Osteoblast (primary cell): ENCODE measurements around the gene HK1. TPM values are rescaled to one million over a fixed set of nuclear protein-coding genes. Genes with fewer than 3 reads are reported as not detected.
A peak's percentile ranks its signal among the peaks of the same experiment; 100 is the strongest.

Source experiments
- DNase-seq: peaks from one replicate; pipeline ENCODE4 v3.0.0; 2011; ENCODE audit warnings: low spot score, mixed read lengths; ENCODE audit not compliant: insufficient read length; ENCODE audit errors: missing footprints
- H2AFZ ChIP-seq: 2 replicates; pipeline ENCODE4 v1.6.0; 2011; ENCODE audit warnings: mild to moderate bottlenecking, low read length
- H3K27ac ChIP-seq: 2 replicates; pipeline ENCODE4 v1.5.1; 2011; ENCODE audit warnings: mild to moderate bottlenecking, low read depth, low read length, moderate library complexity
- H3K27me3 ChIP-seq: 2 replicates; pipeline ENCODE4 v1.6.0; 2012; ENCODE audit warnings: mild to moderate bottlenecking, control low read depth, inconsistent platforms, low read length, moderate library complexity; ENCODE audit not compliant: insufficient read depth
- H3K36me3 ChIP-seq: 2 replicates; pipeline ENCODE4 v1.5.1; 2011; ENCODE audit warnings: mild to moderate bottlenecking, low read length, control low read depth, moderate library complexity; ENCODE audit not compliant: insufficient read depth
- H3K4me1 ChIP-seq: 2 replicates; pipeline ENCODE4 v1.5.1; 2011; ENCODE audit warnings: mild to moderate bottlenecking, low read length, control low read depth, moderate library complexity; ENCODE audit not compliant: insufficient read depth
- H3K4me2 ChIP-seq: 2 replicates; pipeline ENCODE4 v1.6.0; 2011; ENCODE audit warnings: mild to moderate bottlenecking, low read length; ENCODE audit not compliant: insufficient read depth
- H3K4me3 ChIP-seq: fragments of 200-600 bp; sonication (generic); 3 replicates; pipeline ENCODE4 v1.5.1; 2012; ENCODE audit warnings: mild to moderate bottlenecking, low read length, inconsistent platforms; ENCODE audit not compliant: insufficient read depth
- H3K79me2 ChIP-seq: 2 replicates; pipeline ENCODE4 v1.6.0; 2012; ENCODE audit warnings: mild to moderate bottlenecking, low read length, control low read depth, inconsistent platforms; ENCODE audit not compliant: insufficient read depth
- H3K9me3 ChIP-seq: 2 replicates; pipeline ENCODE4 v1.5.1; 2011; ENCODE audit warnings: low read depth, low read length, control low read depth
- H4K20me1 ChIP-seq: 2 replicates; pipeline ENCODE4 v1.6.0; 2012; ENCODE audit warnings: mild to moderate bottlenecking, low read length, control low read depth; ENCODE audit not compliant: insufficient read depth
- total RNA-seq: library from RNA; depleted of rRNA; stranded (reverse); fragments of >200 nt; gene quantifications from 2 replicates; pipeline ENCODE4 v1.2.3, GENCODE V29; 2012
- TF ChIP-seq, protein P1 (sequence below): IDR thresholded peaks from 2 replicates; pipeline ENCODE4 v1.5.1; 2011; ENCODE audit warnings: mild to moderate bottlenecking, low read depth, low read length, moderate library complexity; ENCODE audit errors: extremely low read depth

HK1 gene
- total RNA-seq, 1 donor: 111 TPM

DNA sequence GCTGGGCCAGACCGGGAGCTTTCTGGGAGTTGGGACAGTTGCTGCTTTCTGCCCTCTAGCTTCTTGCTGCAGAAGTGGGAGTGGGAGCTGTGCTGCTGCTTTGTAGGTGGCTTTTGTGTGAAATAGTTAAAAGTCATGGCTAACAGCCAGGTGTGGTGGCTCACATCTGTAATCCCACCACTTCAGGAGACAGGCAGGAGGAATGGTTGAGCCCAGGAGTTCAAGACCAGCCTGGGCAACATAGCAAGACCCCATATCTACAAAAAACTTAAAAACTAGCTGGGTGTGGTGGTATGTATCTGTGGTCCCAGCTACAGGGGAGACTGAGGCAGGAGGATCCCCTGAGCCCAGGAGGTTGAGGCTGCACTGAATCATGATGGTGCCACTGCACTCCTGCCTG is 124.8 kb downstream of the HK1 start:
- H2AFZ ChIP-seq: no peak overlapping the region
- peaks cover 4% of the 10 kb centered on the region for H4K20me1 ChIP-seq
- TF ChIP-seq, protein P1, sequence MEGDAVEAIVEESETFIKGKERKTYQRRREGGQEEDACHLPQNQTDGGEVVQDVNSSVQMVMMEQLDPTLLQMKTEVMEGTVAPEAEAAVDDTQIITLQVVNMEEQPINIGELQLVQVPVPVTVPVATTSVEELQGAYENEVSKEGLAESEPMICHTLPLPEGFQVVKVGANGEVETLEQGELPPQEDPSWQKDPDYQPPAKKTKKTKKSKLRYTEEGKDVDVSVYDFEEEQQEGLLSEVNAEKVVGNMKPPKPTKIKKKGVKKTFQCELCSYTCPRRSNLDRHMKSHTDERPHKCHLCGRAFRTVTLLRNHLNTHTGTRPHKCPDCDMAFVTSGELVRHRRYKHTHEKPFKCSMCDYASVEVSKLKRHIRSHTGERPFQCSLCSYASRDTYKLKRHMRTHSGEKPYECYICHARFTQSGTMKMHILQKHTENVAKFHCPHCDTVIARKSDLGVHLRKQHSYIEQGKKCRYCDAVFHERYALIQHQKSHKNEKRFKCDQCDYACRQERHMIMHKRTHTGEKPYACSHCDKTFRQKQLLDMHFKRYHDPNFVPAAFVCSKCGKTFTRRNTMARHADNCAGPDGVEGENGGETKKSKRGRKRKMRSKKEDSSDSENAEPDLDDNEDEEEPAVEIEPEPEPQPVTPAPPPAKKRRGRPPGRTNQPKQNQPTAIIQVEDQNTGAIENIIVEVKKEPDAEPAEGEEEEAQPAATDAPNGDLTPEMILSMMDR: no peak
- DNase-seq: no peak
- H3K9me3 ChIP-seq: no peaks in the 10 kb centered on the region
- H3K27me3 ChIP-seq: no peaks in the 10 kb centered on the region
- H3K4me1 ChIP-seq: peaks cover 36% of the 10 kb centered on the region
- H3K79me2 ChIP-seq: peaks cover 10% of the 10 kb centered on the region
- H3K4me3 ChIP-seq: no peak overlapping the region
- peak overlapping the region; percentile 60 for H3K27ac ChIP-seq
- peaks cover 38% of the 10 kb centered on the region for H3K36me3 ChIP-seq
- H3K4me2 ChIP-seq: no peak overlapping the region

DNA sequence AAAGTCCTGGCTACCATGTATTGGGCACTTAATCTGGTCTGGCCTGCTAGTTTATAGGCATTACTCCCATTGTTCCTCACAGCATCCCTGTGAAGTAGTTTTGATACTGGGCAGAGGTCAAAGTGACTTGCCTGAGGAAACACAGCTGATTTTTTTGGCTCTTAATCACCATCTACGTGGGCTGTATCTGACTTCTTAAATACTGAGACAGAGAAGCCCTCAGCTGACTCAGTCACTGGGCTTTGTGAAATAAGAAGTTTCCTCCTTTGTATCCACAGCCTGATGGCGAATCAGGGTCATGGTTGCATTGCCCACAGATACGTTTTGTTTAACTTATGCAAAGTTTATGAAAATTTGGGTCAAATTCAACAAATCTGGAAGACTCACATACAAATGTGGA is 125.2 kb downstream of the HK1 start:
- Histone ChIP-seq H3K4me2 (peak overlapping the region; percentile 31), H3K27me3 (no peaks in the 10 kb centered on the region), H3K36me3 (peaks cover 36% of the 10 kb centered on the region), H3K4me1 (peaks cover 39% of the 10 kb centered on the region), H3K27ac (peak overlapping the region; percentile 60), H3K9me3 (no peaks in the 10 kb centered on the region), H2AFZ (no peak overlapping the region), H3K79me2 (peaks cover 9% of the 10 kb centered on the region), H3K4me3 (no peak overlapping the region), H4K20me1 (peaks cover under 1% of the 10 kb centered on the region)
- TF ChIP-seq, protein P1: no peak
- peak; percentile 98 for DNase-seq

DNA sequence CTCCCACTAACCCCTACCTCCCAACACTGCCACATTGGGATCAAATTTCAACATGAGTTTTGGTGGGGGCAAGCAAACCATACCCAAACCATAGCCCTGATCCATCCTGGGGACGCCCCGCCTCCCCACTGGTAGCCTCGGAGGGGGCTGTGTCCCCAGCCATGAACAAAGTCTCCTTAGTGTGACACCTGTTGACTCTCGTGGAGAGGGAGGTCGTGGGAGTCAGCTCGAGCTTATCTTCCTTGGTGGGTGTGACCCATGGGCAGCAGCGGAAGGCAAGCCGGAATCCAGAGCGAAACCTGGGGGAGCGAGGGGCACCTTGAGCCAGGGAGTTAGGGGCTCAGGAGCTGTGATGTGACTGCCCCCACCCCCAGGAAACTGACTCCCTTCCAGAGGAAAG is 126.5 kb downstream of the HK1 start:
- no peak overlapping the region for H3K4me3 ChIP-seq
- H3K27me3 ChIP-seq: no peaks in the 10 kb centered on the region
- no peak overlapping the region for H2AFZ ChIP-seq
- TF ChIP-seq, protein P1: no peak
- H3K9me3 ChIP-seq: no peaks in the 10 kb centered on the region
- no peak overlapping the region for H3K27ac ChIP-seq
- H3K4me2 ChIP-seq: no peak overlapping the region
- H3K36me3 ChIP-seq: peaks cover 31% of the 10 kb centered on the region
- H4K20me1 ChIP-seq: no peaks in the 10 kb centered on the region
- peaks cover 43% of the 10 kb centered on the region for H3K4me1 ChIP-seq
- peaks cover under 1% of the 10 kb centered on the region for H3K79me2 ChIP-seq
- DNase-seq: no peak

DNA sequence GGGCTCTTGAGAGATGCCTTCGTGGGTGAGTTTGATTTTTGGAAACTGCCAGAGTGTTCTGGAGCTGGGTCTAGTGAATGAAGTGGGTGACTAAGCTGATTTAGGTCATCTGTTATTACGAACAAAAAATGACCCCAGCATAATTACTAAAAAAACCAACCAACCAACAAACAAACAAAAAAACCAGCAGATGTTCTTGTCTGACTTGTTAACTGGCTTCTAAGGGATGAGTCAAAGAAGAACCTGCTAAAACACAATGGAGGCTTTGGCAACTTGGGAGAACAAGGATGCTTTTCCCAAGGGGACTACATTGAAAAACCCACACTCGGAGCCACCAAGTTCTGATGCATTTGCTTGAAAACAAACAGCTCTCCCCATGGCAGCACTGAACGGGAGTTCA is 126.9 kb downstream of the HK1 start:
- no peaks in the 10 kb centered on the region for H4K20me1 ChIP-seq
- H3K4me1 ChIP-seq: peaks cover 43% of the 10 kb centered on the region
- no peaks in the 10 kb centered on the region for H3K79me2 ChIP-seq
- TF ChIP-seq, protein P1: no peak
- H3K27ac ChIP-seq: peak overlapping the region; percentile 28
- no peak for DNase-seq
- H3K36me3 ChIP-seq: peaks cover 26% of the 10 kb centered on the region
- H3K4me2 ChIP-seq: no peak overlapping the region
- H2AFZ ChIP-seq: no peak overlapping the region
- H3K27me3 ChIP-seq: no peaks in the 10 kb centered on the region
- no peaks in the 10 kb centered on the region for H3K9me3 ChIP-seq
- no peak overlapping the region for H3K4me3 ChIP-seq
